Measurements from ENCODE around the gene GXYLT1.

Gene GXYLT1

GRCh38 chr12:42031847-42032564 lies 112.7 kb downstream of the GXYLT1 start:
- Histone ChIP-seq H3K4me1 (ENCODE audit: insufficient read depth, low read length) (no peaks in the 10 kb centered on the region), H3K4me3 (ENCODE audit: low read length) (no peak overlapping the region), H3K36me3 (ENCODE audit: insufficient read depth, low read depth, low read length) (no peaks in the 10 kb centered on the region), H3K27me3 (ENCODE audit: insufficient read depth, low read length) (no peaks in the 10 kb centered on the region), H3K9ac (ENCODE audit: low read depth, low read length) (no peak overlapping the region), H3K27ac (ENCODE audit: low read length) (no peak overlapping the region), H3K9me3 (ENCODE audit: insufficient read depth, low read depth, low read length) (no peaks in the 10 kb centered on the region)
